HG02852 (cell line): ENCODE data around the gene WDR64.
"Not testable (repeated sequence)": the region's sequence is repeated elsewhere in the genome, so short reads cannot be mapped to it uniquely, and the experiment has no call there.

ENCODE experiments used
- ATAC-seq: cut with Tn5 transposase; IDR thresholded peaks from one replicate; pipeline ENCODE4 v1.9.1; 2021; ENCODE audit warnings: mild to moderate bottlenecking, moderate library complexity; ENCODE audit not compliant: unreplicated experiment

Gene WDR64

GRCh38 chr1:241735493-241735926, 83.4 kb downstream of the WDR64 start:
- not testable (repeated sequence) for ATAC-seq

DNA sequence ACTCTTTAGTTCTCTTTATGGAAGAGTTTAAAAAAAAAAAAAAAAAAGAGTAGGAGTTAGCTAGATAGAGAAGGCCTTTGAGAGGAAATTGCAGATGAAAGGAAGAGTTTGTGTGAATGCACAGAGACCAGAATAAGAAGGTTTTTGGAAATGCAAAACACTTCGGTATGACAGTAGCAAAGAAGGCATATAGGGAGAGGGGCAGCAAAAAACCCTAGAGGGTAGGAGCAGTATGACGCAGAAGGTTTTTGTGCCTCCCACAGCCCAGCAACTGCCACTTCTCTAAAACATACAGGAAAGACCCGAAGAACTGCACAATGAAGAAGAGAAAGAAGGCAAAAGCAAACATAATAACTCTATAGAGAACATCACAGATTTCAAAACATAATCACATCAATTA, 84.3 kb downstream of the WDR64 start:
- ATAC-seq = no peak

DNA sequence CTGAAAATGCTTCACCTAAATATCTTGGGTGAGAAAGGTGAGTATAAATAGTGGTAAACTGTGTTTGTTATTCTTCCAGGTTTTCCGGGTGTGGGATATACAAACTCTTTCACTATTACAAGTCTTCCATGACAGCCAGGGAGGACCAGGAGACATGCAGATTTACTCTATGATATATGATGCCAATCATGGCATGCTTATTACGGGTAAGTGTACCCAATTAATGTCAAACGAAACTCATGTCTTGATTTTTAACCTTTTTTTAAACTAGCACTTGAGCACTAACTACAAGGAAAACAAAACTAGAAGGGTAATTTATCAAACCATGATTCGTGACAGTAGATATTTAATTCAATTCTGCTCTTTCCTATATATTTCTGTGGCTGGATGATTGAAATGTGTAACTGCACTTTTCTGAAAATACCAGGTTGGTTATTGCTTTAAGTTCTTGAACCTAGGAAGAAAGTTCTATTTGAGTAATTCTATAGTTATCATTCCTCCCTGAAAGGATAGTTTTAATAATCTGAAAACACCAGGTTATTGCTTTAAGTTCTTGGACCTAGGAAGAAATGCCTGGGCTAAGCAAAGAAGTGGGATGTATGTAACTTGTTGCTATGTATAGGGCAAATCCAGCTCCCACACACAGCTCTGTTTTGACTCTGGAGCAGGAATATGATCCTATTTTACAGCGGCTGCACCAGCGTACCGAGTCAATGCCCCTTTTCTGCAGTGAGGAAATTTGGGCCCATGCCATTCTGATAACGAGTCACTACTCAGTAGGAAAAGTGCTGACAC, 86.4 kb downstream of the WDR64 start:
- ATAC-seq = no peak

- ATAC-seq = no peak
Observed at GRCh38 chr1:241742084-241742483, 90.0 kb downstream of the WDR64 start.

- ATAC-seq = no peak
Observed at GRCh38 chr1:241744591-241744990, 92.5 kb downstream of the WDR64 start.

DNA sequence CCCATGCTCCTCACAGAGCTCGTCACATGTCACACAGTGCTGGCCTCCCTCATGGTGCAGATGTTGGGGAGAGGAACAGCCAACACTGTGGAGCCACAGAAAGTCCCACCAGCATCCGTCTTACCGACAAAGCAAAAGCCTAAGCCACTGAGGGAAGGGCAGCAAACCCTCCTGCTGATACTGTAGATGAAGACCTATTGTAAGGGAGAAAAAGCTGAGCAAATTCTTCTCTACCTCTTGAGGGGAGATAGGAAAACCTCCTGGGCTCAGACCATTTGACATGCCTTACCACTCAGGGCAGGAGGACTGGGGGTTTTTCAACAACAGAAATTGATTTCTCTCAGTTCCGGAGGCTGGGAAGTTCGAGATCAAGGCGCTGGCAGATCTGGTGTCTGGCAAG, 95.9 kb downstream of the WDR64 start:
- no peak for ATAC-seq

- ATAC-seq = no peak
Observed at GRCh38 chr1:241749041-241749944, 97.2 kb downstream of the WDR64 start.

- no peak for ATAC-seq
Observed at GRCh38 chr1:241749945-241750695, 98.0 kb downstream of the WDR64 start.

DNA sequence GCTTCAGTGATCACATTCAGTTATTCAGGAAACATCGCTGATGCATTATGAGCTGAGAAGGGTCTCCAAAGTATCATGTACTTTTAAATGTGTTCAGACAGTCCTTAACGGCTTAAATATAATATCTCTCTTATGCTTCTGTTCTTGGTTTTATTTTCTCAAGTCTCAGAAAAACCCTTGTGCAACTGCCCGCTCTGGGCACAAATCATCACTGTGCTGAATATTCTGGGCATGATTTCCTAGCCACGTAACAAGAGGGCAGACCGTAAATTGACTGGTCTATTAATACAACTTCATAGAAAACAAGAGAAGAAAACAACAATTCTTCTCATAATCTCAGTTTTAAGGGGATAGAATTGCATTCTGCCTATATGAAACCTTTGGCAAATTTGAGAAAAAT, 99.4 kb downstream of the WDR64 start:
- ATAC-seq = no peak

DNA sequence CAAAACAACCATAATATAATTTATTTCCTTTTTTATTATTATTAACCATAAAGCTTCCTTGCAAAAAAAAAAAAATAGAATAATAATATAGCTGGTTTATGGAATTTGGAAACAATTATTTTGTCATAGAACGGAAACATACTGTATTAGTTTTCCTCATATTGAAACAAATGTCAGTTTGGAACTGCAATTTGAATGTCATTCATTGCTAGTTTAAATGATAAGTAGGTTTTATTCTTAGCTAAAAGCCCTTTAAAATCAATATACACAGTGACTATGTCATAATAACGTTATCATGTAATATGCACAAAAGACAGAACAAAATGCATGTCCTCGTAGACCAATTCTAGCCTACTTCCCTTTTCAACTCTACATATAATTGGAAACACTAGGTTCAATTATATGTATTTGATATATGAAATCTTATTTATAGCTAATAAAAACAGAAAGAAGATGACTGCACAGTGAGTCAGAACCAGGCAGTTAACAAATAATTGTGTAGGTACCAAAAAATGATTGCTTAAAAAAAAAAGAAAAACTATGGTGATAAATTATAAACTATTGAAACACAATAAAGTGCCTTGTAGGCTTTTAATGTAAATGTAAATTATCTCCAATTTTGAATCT, 110.7 kb downstream of the WDR64 start:
- no peak for ATAC-seq

- ATAC-seq = no peak
Observed at GRCh38 chr1:241765390-241765789, 113.3 kb downstream of the WDR64 start.

DNA sequence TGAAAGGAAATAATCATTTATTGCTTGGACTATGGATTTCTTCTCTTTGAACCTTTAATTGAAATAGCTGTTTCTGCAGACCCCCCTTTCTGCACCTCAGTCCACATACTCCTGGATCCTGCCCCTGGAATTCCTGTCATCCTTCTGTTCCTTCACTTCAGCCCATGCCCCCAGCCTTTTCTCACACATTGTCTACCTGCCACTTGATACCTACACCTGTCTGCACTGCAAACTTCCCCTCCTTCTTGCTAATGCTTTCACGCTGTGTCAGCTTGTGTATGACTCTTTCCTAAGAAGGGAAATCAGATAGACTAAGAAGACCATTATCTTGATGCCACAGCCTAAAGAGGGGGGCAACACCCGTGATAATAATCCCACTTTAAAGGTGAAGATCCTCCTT, 115.7 kb downstream of the WDR64 start:
- no peak for ATAC-seq

DNA sequence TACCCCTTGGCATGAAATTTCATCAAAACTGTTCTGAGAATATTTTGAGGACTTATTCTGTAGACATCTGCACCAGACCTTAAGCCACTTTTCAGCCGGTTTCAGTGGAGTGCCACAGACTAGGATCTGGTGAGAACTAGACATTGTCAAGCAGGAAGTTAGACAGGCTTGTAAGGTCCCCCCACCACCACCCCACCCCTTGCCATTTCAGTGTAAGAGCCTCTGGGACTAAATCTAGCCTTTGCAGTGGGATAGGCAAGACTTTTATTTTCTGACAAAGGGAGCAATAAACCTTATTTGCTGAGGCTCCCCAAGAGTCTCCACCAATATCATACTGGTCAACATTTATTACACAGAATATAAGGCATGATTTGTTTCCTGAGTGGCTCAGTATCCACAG, 118.0 kb downstream of the WDR64 start:
- no peak for ATAC-seq

DNA sequence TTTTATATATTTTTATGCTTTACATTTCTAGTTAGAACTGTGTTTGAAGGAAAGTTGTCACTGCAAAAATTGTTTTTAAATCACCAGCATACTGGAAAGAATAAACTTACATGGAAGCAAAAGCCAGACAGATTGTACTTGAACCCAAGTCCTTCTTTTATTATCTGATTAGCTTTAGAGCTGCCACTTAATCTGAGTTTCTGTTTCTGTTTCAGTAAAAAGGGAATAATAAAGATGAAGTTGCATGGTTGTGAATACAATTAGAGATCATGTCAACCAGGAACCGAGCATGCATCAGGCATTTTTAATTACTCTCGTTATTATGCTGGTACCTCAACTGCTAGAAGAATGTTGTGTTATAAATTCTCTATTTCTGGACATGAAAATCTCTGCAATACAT, 119.0 kb downstream of the WDR64 start:
- no peak for ATAC-seq

- no peak for ATAC-seq
Observed at GRCh38 chr1:241772932-241773500, 120.9 kb downstream of the WDR64 start.

DNA sequence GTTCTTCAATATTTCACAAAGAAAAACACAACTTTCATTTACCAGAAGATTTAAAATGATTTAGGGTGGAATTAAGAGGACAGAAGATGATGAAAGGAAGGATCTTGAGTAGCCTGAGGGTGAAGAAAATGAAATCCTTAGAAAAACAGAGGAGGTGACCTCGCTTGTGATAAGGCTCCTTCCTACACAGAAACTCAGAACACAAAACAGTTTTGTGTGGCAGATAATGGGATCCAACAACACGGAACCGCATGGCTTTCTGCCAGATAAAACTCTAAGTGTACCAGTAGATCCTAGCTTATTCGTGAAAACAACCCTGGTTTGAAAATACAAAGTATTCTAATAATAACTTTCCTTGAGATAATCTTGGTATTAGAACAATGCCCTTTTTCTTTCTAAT, 121.9 kb downstream of the WDR64 start:
- no peak for ATAC-seq

- ATAC-seq = no peak
Observed at GRCh38 chr1:241775021-241775420, 122.9 kb downstream of the WDR64 start.

DNA sequence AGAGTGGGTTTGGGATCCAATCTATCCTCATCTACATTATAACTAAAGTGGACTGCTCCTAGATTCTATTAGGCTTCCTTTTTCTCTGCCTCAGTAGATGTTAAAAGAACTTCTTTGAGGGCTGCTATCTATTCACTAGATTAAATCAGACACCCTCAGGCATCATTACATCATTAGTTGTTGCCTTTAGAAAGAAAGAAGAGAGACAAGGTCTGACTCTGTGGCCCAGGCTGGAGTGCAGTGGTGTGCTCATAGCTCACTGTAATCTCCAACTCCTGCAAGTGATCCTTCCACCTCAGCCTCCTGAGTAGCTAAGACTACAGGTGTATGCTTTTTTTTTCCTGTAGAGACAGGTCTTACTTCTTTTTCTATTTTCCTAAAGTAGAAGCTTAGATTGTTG, 124.8 kb downstream of the WDR64 start:
- ATAC-seq = no peak

GRCh38 chr1:241778117-241778516, 126.0 kb downstream of the WDR64 start:
- ATAC-seq = no peak

DNA sequence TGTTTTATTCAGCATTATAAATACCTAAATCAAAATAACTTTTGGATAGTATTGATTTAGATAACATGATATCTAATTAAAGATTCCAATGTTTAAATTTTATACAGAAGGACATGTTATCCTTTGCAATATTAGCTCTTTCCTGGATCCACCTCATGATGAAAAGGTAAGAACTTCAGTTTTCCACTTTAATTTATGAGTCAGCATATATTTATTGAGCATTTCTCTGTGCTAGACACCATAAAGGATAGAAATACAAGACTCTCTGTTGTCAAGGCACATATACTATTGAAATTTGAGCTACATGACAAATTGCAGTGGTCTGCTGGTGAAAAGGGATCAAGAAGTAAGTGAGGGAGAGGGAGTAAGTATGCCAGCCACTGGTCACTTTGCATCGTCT, 127.8 kb downstream of the WDR64 start:
- no peak for ATAC-seq

DNA sequence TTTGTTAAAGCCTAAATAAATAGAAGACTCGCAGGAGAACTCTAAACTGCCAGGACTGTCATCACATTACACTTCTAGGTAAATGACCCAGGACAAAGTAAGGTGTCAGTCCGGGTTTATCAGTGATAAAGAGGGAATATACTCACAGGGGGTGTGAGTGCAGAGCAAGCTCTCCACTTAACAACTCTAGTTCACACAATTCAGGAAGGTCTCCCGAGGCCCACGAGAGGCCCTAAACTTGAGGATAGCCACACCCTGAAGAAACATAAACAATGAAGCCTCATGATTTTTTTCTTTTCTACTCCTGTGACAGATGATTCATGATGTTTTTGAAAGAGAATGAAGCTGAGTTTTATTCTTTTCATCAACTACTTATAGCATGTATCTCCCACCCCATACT, 130.3 kb downstream of the WDR64 start:
- ATAC-seq = no peak
